Astrocyte of the cerebellum (primary cell): ENCODE measurements around the gene DNAAF8.

Experiments
- DNase-seq: peaks from one replicate; pipeline ENCODE4 v3.0.0-alpha.2; 2011; ENCODE audit warnings: low read depth
- H3K4me3 ChIP-seq: 2 replicates; pipeline ENCODE4 v1.5.1; 2011; ENCODE audit warnings: mild to moderate bottlenecking, low read depth, low read length, moderate library complexity
- in situ Hi-C: cut with HindIII; loops from 2 replicates; pipeline ENCODE4 v1.10.0; 2017; ENCODE audit warnings: low sequenced_read_pairs
- TF ChIP-seq, protein P1 (sequence below): IDR thresholded peaks from 2 replicates; pipeline ENCODE4 v1.5.1; 2012; ENCODE audit warnings: low read length, low read depth, moderate library complexity, mild to moderate bottlenecking; ENCODE audit errors: missing control alignments

The DNAAF8 gene

DNA sequence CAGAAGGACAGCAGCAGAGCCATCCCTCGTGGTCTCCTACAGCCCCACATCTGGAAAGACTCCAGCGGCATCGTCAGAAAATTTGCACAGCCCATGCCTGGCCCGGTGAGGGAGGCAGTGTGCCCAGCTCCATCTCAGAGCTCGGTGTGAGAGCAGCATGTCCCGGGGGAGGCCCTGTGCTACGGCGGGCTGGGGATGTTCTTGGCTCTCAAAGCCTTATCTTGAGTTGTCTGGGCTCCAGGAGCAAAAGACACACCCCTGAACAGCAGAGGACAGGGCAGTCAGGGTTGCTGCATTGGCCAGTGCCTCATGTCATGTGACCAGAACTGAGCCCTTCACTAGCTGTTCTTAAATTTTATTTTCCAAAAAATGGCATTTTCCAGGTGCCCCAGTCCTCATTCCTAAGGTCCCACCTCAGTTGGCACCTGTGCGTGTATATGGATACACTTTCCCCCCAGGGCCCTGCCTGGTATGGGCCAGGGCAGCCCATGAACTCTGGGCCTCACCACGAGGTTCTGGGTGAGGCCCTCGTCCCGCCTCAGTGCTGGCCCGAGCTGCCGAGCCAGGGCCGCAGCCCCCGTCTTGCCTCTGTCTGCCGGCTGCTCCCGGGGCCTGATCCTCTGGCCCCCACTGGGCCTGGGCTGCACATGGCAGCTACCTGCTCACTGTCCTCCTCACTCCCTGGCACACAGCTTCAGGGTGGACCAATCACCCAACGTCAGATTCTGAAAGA is 38.0 kb upstream of the DNAAF8 start:
- in situ Hi-C loops, result no loop called here
- H3K4me3 ChIP-seq, result no peak overlapping the region
- DNase-seq, result no peak
- TF ChIP-seq, protein P1, sequence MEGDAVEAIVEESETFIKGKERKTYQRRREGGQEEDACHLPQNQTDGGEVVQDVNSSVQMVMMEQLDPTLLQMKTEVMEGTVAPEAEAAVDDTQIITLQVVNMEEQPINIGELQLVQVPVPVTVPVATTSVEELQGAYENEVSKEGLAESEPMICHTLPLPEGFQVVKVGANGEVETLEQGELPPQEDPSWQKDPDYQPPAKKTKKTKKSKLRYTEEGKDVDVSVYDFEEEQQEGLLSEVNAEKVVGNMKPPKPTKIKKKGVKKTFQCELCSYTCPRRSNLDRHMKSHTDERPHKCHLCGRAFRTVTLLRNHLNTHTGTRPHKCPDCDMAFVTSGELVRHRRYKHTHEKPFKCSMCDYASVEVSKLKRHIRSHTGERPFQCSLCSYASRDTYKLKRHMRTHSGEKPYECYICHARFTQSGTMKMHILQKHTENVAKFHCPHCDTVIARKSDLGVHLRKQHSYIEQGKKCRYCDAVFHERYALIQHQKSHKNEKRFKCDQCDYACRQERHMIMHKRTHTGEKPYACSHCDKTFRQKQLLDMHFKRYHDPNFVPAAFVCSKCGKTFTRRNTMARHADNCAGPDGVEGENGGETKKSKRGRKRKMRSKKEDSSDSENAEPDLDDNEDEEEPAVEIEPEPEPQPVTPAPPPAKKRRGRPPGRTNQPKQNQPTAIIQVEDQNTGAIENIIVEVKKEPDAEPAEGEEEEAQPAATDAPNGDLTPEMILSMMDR, result no peak

DNA sequence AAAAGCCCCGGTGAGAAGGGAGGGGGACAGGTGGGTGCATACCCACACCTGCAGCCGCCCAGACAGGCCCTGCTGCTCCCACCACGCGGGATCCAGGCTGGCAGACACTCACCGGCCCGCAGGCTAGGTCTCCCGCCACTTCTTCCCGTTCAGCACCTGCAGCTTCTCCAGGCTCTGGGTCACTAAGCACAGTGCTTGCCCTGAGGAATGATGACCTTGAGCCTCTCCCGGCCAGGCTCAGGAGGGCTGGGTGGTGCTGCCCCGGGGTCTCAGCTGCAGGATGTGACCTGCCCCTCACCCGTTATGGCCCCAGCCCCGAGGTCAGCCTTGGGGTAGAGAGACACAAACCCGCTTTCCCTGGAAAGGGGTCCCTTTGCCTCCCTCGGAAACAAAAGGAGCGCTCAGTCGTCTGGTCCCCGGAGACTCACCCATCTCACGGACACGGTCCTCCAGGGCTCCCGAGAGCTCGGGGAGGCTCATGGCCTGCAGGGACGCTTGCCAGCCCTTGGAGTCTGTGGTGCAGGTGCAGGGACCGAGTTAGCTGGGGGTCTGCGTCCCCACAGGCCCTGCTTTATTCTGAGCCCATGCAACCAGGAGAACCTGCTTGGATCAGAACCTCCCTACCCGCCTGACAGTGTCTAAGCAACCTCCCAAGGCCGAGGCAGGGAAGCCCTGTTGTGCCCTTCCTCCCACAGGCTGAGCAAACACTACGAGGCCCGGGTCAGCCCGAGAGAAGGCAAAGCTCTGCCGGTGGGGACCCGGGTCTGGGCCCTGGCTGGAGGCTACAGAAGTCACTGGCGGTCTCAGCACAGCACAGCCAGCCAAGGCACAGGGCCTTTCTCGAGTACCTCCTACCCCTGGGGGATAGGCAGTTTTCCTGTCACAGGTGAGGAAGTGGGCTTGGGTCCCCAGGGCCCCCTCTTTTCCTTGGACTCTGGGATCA is 37.2 kb upstream of the DNAAF8 start:
- TF ChIP-seq, protein P1, result no peak
- DNase-seq, result no peak
- in situ Hi-C loops, result no loop called here

DNA sequence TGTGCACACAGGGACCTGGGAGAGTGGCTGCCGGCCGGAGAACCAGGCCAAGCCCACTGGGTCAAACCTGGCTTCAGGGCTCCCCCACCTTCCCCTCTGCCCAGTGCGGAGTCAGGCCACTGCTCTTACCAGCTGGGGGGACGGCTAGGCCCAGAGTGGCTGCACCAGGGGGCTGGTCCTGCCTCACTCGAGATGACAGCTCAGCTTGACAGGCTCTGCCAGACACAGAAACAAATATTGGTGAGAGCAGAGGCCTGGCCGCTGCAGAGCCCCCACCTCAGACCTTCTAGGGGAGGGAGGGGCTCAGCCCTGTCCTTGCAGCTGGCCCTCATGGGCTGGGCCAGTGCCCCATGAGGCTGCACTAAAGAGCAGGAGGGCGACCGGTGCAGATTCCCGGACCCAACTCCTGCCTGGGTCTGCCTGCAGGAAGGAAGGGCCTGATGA is 36.5 kb upstream of the DNAAF8 start:
- TF ChIP-seq, protein P1, result no peak
- in situ Hi-C loops, result no loop called here
- DNase-seq, result no peak

More for the DNA sequence above, 37.2 kb upstream of the DNAAF8 start:
- no peak overlapping the region for H3K4me3 ChIP-seq

DNA sequence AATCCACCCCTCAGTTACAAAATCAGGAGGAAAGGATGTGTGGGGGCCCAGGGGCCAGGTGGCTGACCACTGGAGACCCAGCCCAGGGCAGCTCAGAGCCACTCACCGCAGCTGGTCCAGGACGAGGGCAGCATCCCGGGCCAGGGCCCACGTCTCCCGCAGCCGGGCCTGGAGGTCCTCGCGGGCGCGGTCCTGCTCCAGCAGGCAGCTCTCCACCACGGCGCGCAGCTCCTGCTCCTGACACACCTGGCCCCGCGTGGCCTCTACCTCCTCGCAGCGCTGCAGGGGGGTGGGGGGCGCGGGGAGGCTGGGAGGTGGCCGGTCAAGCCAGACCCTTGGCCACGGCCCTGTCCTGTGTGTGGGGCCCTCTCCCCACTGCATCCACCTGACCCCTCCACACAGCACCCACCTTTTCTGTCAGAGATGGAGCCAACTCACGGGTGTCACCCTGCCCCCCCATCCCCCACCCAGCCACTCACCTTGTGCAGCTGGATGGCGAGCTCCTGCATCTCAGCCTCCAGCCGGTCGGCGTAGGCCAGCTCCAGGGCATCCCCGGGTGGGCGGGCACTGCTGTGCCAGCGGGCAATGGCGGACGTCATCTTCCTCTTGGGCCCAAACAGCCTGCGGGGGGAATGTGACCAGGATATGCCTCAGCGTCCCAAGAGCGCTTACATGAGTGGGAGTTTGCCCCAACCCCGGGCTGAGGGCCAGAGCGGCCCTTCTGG is 35.9 kb upstream of the DNAAF8 start:
- DNase-seq, result no peak
- TF ChIP-seq, protein P1, result no peak
- H3K4me3 ChIP-seq, result no peak overlapping the region
- in situ Hi-C loops, result no loop called here

More for the DNA sequence above, 36.5 kb upstream of the DNAAF8 start:
- no peak overlapping the region for H3K4me3 ChIP-seq

DNA sequence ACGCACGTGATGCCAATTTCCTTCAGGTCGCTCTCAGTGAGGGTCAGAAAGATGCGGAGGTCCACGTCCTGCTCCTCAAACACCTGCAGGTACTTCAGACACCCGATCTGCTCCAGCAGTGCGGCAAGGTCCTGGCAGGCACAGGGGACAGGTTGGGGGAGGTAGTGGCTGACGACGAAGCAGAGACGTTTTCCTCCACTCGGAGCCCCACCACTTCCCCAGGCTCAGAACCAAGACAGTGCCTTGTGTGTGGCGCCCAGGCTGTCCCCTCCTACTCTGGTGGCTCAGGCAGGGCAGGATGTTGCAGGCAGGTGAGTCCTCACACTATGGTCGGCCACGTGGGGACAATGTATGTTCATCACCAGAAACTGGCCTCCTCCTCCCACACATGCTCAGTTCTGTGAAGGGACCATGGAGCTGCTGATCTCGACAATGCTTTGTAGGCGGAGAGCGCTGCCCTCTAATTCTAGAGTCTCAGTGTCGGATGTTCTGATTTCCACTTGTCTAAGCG is 35.2 kb upstream of the DNAAF8 start:
- in situ Hi-C loops, result no loop called here
- no peak overlapping the region for H3K4me3 ChIP-seq
- TF ChIP-seq, protein P1, result no peak
- DNase-seq, result no peak
